T-helper 17 cell (primary cell): ENCODE measurements around the gene DDR2. TPM values are rescaled to one million over a fixed set of nuclear protein-coding genes. Genes with fewer than 3 reads are reported as not detected.
"Not testable (repeated sequence)": the region's sequence is repeated elsewhere in the genome, so short reads cannot be mapped to it uniquely, and the experiment has no call there.

Experiments
- ATAC-seq: fragments of 150-1000 bp; cut with Tn5 transposase; 2 replicates; pipeline ENCODE4 v1.10.0; 2021; ENCODE audit warnings: mild to moderate bottlenecking, moderate library complexity
- DNase-seq, 3 donors: peaks; one replicate each; pipeline versions ENCODE4 v3.0.0 to v3.0.0-alpha.2; 2020 to 2021
- H3K9me3 ChIP-seq: one replicate; pipeline ENCODE4 v1.7.0; 2013; ENCODE audit warnings: low read length, mild to moderate bottlenecking; ENCODE audit not compliant: control insufficient read depth, poor library complexity, severe bottlenecking
- H3K27ac Mint-ChIP-seq: one replicate; pipeline ENCODE4 v1.8.0; 2022; ENCODE audit warnings: mild to moderate bottlenecking, moderate library complexity, mixed read lengths
- H3K27me3 Mint-ChIP-seq: one replicate; pipeline ENCODE4 v1.8.0; 2022; ENCODE audit warnings: mixed read lengths
- H3K36me3 Mint-ChIP-seq: one replicate; pipeline ENCODE4 v1.8.0; 2022; ENCODE audit warnings: low read depth, mixed read lengths
- H3K4me1 Mint-ChIP-seq: one replicate; pipeline ENCODE4 v1.8.0; 2022; ENCODE audit warnings: mild to moderate bottlenecking, mixed read lengths
- H3K4me3 Mint-ChIP-seq: one replicate; pipeline ENCODE4 v1.8.0; 2022; ENCODE audit warnings: mild to moderate bottlenecking, moderate library complexity, mixed read lengths
- total RNA-seq, 4 donors: library from RNA in 2 of 4; stranded (reverse) in 2 of 4; gene quantifications; one replicate each; pipeline ENCODE4 v1.2.3 and lab custom pipeline; 2022 to 2026

DDR2 gene
- total RNA-seq, 2 donors from 2014 or later: 0.22 to 0.26 TPM

DNA sequence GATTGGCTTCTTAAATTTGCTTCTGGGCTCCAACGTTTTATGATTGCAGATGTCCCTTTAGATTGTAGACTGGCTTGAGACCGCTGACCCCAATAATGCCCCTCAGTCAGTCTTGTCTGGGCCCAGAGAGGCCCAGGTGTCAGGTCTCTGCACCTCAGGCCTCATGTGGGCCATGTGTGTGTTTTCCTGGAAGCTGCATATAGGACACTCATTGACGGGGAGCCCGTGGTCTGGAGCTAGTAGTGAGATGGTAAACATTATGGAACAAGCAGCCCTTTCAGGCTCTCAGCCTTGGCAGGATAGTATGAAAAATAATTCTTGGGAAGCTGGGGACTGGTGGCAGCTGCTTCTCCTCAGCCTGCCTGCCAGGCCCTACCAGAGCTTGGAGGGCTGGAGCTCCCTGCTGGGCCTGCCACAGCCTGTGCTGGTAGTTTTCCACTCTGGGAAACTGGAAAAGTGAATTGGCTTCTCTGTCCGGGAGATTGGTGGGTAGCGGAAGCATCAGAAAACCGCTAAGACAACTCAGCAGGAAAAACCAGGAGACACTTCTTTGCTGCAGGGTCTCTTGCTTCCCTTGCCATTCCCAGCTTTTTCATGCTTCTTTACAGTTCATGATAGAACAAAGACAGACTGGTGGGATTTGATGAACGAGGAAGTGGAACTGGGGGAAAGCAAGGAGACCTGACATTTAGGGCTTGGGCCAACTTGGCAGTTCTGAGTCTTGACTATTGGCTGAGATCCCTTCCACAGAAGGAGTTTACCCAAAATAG is 100.5 kb downstream of the DDR2 start:
- Mint-ChIP-seq H3K27ac (no peak overlapping the region), H3K4me1 (peaks cover 2% of the 10 kb centered on the region), H3K36me3 (peaks cover 2% of the 10 kb centered on the region), H3K4me3 (no peak overlapping the region), H3K27me3 (peaks cover 34% of the 10 kb centered on the region)
- ATAC-seq (no peak), DNase-seq (no peak)
- H3K9me3 ChIP-seq: no peaks in the 10 kb centered on the region

- H3K27me3 Mint-ChIP-seq: peaks cover 34% of the 10 kb centered on the region
- H3K27ac Mint-ChIP-seq: no peak overlapping the region
- DNase-seq: no peak
- H3K4me3 Mint-ChIP-seq: no peak overlapping the region
- ATAC-seq: no peak
- no peaks in the 10 kb centered on the region for H3K9me3 ChIP-seq
- H3K36me3 Mint-ChIP-seq: peaks cover 2% of the 10 kb centered on the region
- H3K4me1 Mint-ChIP-seq: peaks cover 2% of the 10 kb centered on the region
Observed at GRCh38 chr1:162733336-162733590, 101.0 kb downstream of the DDR2 start.

GRCh38 chr1:162734047-162734446 is 101.8 kb downstream of the DDR2 start:
- ATAC-seq: no peak
- no peaks in the 10 kb centered on the region for H3K4me1 Mint-ChIP-seq
- no peak overlapping the region for H3K27ac Mint-ChIP-seq
- H3K4me3 Mint-ChIP-seq: no peak overlapping the region
- H3K36me3 Mint-ChIP-seq: peaks cover 2% of the 10 kb centered on the region
- H3K27me3 Mint-ChIP-seq: peaks cover 30% of the 10 kb centered on the region
- no peaks in the 10 kb centered on the region for H3K9me3 ChIP-seq
- DNase-seq: no peak

DNA sequence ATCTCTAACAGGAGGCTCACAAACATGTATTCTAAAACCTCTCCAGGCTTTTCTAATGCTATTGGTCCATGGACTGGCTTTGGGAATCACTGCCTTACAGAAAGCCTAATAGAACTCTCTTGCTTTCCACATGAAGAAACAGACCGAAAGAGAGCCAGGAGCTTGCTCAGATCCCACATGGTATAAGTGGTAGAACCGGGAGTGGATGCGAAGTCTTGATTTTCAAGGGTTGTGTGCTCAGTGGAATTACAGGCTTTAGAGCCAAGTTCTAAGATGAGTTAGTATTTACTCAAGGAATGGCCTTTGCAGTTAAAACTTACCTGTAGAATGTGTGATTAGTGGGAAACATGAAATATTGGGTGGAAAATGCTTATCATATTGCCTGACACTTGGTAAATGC is 103.9 kb downstream of the DDR2 start:
- Mint-ChIP-seq H3K27ac (no peak overlapping the region), H3K4me3 (no peak overlapping the region), H3K36me3 (peaks cover 2% of the 10 kb centered on the region), H3K27me3 (peaks cover 26% of the 10 kb centered on the region), H3K4me1 (no peaks in the 10 kb centered on the region)
- ATAC-seq (no peak), DNase-seq (no peak)
- no peaks in the 10 kb centered on the region for H3K9me3 ChIP-seq

DNA sequence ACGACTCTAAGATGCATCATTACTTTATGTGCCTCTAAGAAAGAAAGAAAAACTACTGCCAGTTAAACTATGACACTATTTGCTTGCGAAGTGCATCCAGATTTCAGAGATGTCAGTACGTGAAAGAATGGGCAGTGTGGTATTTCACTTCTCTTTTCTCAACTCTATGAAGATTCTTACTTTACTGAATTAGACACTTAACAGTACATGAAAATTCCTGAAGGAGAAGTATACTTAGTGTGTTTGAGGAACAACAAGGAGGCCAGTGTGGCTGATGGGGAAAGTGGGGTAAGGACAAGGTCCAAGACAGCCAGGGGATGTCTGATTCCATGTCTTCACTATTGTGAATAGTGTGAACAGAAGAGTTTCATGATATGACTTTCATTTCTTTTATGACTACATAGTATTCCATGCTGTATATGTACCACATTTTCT is 104.4 kb downstream of the DDR2 start:
- H3K27me3 Mint-ChIP-seq: peaks cover 26% of the 10 kb centered on the region
- H3K9me3 ChIP-seq: no peaks in the 10 kb centered on the region
- no peak overlapping the region for H3K4me3 Mint-ChIP-seq
- no peaks in the 10 kb centered on the region for H3K4me1 Mint-ChIP-seq
- H3K27ac Mint-ChIP-seq: no peak overlapping the region
- ATAC-seq (no peak), DNase-seq (no peak)
- H3K36me3 Mint-ChIP-seq: peaks cover 2% of the 10 kb centered on the region

GRCh38 chr1:162740755-162741154 is 108.5 kb downstream of the DDR2 start:
- no peak for ATAC-seq

GRCh38 chr1:162741574-162741973 is 109.3 kb downstream of the DDR2 start:
- Mint-ChIP-seq H3K27ac (no peak overlapping the region), H3K4me1 (no peaks in the 10 kb centered on the region), H3K27me3 (peaks cover 7% of the 10 kb centered on the region), H3K36me3 (no peaks in the 10 kb centered on the region), H3K4me3 (no peak overlapping the region)
- ATAC-seq (no peak), DNase-seq (no peak)
- no peaks in the 10 kb centered on the region for H3K9me3 ChIP-seq

More at GRCh38 chr1:162740755-162741154, 108.5 kb downstream of the DDR2 start:
- H3K4me3 Mint-ChIP-seq: no peak overlapping the region
- no peak for DNase-seq
- H3K36me3 Mint-ChIP-seq: no peaks in the 10 kb centered on the region
- no peak overlapping the region for H3K27ac Mint-ChIP-seq
- H3K27me3 Mint-ChIP-seq: peaks cover 10% of the 10 kb centered on the region
- no peaks in the 10 kb centered on the region for H3K4me1 Mint-ChIP-seq
- no peaks in the 10 kb centered on the region for H3K9me3 ChIP-seq

DNA sequence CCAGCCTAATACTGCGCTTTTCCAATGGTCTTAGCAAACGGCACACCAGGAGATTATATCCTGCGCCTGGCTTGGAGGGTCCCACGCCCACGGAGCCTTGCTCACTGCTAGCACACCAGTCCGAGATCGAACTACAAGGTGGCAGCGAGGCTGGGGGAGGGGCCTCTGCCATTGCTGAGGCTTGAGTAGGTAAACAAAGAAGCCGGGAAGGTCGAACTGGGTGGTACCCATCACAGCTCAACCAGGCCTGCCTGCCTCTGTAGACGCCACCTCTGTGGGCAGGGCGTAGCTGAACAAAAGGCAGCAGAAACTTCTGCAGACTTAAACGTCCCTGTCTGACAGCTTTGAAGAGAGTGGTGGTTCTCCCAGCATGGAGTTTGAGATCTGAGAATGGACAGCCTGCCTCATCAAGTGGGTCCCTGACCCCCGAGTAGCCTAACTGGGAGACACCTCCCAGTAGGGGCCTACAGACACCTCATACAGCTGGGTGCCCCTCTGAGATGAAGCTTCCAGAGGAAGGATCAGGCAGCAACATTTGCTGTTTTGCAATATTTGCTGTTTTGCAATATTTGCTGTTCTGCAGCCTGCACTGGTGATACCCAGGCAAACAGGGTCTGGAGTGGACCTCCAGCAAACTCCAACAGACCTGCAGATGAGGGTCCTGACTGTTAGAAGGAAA is 114.1 kb downstream of the DDR2 start:
- H3K9me3 ChIP-seq, H3K4me1 Mint-ChIP-seq, H3K36me3 Mint-ChIP-seq, H3K27ac Mint-ChIP-seq, H3K4me3 Mint-ChIP-seq, ATAC-seq, DNase-seq: not testable (repeated sequence)
- peaks cover 10% of the 10 kb centered on the region for H3K27me3 Mint-ChIP-seq

DNA sequence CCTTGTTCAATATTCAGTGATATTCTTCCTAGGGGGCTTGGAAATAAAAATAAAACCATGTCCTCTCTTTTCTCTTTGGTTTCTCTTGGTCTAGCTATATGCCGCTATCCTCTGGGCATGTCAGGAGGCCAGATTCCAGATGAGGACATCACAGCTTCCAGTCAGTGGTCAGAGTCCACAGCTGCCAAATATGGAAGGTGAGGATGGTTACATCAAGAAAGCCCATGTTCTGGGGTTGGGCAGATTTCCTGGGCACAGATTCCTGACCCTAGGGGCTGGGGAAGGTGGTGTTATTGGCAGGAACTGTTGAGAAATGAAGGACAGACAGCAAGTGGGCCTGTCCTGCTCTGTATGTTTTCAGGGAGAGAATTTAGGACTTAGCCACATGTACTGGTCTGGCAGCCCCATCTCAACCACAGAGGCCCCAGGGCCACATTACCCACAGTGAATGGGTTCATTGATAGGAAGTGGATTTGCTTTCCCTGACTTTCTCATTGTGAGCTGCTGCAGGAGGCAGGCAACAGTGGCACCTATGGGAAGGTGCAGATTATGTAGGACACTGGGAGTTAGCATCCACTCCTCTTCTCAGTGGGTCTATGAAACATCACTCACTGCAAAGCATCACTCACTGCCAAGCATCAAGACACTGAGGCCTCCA is 120.9 kb downstream of the DDR2 start:
- DNase-seq (no peak), ATAC-seq (no peak)
- no peaks in the 10 kb centered on the region for H3K9me3 ChIP-seq
- Mint-ChIP-seq H3K27ac (no peak overlapping the region), H3K36me3 (no peaks in the 10 kb centered on the region), H3K27me3 (no peaks in the 10 kb centered on the region), H3K4me3 (no peak overlapping the region), H3K4me1 (no peaks in the 10 kb centered on the region)

DNA sequence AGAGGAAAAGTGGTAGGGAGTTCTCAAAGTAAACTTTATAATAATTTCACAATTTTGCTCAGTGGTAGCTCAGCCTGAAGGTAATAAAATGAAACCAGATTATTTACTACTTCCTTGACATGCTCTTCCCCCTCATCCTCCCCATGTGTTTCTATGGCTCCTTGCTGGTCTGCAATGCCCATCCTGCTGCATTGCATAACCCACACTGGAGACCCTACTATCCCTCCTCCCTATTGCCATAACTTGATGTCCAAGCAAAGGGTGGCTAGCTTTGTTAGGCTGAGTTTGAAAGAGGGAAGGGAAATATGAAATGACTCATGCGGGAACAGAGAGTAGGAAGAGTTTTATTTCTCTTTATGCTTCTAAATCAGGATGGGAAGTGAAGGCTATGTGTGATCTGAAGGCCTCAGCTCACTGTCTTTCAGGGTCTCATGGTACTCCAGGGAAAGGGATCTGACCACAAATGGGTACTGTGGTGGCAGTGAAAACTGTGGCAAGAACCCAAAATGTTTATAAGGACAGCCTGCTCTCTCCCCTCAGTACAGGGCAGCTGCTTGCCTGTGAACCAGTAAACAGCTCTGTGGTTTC is 121.8 kb downstream of the DDR2 start:
- H3K4me1 Mint-ChIP-seq: no peaks in the 10 kb centered on the region
- no peaks in the 10 kb centered on the region for H3K9me3 ChIP-seq
- H3K4me3 Mint-ChIP-seq: no peak overlapping the region
- H3K27ac Mint-ChIP-seq: no peak overlapping the region
- DNase-seq: no peak
- H3K27me3 Mint-ChIP-seq: no peaks in the 10 kb centered on the region
- no peaks in the 10 kb centered on the region for H3K36me3 Mint-ChIP-seq
- ATAC-seq: no peak

DNA sequence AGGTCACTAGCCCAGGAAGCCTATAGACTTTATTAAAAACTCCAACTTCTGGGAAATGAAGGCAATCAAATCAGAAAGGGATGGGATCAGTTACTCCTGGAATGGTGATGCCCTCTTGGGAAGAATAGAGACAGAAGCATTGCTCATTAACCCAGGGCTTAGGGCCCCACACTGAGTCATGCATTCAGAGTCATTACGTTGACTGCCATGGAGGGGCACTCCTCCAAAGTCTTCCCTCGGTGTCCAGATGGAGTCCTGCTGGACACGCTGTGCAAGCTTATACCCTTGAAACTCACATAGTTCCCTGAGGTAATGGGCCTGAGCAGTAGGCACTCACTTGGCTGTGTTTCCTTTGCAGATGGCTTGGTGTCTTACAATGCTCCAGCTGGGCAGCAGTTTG is 123.0 kb downstream of the DDR2 start:
- H3K27ac Mint-ChIP-seq: no peak overlapping the region
- no peaks in the 10 kb centered on the region for H3K36me3 Mint-ChIP-seq
- no peaks in the 10 kb centered on the region for H3K27me3 Mint-ChIP-seq
- H3K9me3 ChIP-seq: no peaks in the 10 kb centered on the region
- DNase-seq (no peak), ATAC-seq (no peak)
- H3K4me1 Mint-ChIP-seq: no peaks in the 10 kb centered on the region
- no peak overlapping the region for H3K4me3 Mint-ChIP-seq

DNA sequence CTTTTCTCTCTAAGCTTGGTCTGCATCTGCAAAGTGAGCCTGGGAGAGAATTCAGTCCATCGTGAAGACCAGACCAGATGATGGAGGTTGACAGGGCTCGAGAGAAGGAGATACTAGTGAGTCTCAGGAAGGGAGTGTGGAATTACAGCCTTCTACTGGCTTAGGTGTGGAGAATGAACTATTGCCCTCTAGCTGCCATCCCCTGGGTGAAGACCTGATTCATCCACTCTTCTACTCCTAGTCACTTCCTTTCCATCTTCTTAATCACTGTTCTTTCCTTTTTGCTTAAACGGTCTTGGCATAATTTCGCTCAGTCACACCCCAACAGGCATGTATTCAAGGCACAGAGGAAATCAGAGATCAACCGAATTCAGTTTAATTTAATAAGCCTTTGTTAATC is 124.3 kb downstream of the DDR2 start:
- no peaks in the 10 kb centered on the region for H3K36me3 Mint-ChIP-seq
- no peaks in the 10 kb centered on the region for H3K27me3 Mint-ChIP-seq
- ATAC-seq (no peak), DNase-seq (no peak)
- no peaks in the 10 kb centered on the region for H3K9me3 ChIP-seq
- no peaks in the 10 kb centered on the region for H3K4me1 Mint-ChIP-seq
- no peak overlapping the region for H3K4me3 Mint-ChIP-seq
- H3K27ac Mint-ChIP-seq: no peak overlapping the region

DNA sequence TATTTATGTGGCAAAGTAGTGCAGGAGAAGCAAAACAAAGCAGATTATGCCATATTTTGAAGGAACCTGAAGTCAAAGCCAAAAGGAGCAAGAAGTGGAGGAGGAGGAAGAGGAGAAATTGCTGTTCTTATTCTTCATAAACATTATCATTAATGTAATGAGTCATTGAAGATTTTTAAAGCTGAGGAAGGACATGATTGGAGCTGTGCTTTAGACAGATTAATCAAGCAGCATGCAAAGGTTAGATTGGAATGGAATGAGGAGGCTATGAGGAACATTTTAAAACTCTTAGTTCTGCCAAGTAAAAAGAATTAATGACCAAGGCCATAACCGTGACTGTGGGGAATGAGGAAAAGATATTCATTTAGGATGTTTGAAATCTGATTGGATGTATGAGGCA is 125.2 kb downstream of the DDR2 start:
- Mint-ChIP-seq H3K4me3 (no peak overlapping the region), H3K36me3 (no peaks in the 10 kb centered on the region), H3K27ac (no peak overlapping the region), H3K4me1 (no peaks in the 10 kb centered on the region), H3K27me3 (no peaks in the 10 kb centered on the region)
- H3K9me3 ChIP-seq: no peaks in the 10 kb centered on the region
- DNase-seq (no peak), ATAC-seq (no peak)
